ENCODE measurements around the gene GALNT8. TPM values are rescaled to one million over a fixed set of nuclear protein-coding genes. Genes with fewer than 3 reads are reported as not detected.

GALNT8 gene
- total and polyA plus RNA-seq, 9 of the 15 experiments (the other 6 are each of a cell fraction or from before 2014, with no cell fraction given) = 0.11 to 0.23 (median 0.21) TPM; not detected in 6

DNA sequence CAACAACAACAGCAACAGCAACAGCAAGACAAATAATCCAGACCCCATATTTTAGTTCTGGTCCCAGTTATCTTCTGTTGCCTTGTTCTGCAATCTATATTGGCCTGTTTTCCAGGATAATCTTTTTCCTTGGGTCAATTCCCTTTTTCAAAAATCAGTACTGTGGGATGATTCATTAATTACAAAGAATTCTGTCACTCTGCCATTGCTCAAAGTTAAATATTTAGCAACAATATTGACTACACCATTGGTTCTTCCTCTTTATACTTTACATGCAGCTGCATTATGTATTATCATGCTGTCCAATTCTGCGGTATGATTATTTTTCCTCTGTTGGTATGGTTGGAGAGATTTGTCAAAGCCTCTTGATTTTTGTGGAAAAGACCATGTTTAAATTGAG lies 10.1 kb upstream of the GALNT8 start (continued):
- TF ChIP-seq SUPT5H (IDR thresholded peaks at IDR 0.05) (no peak), ZNF668 (CRISPR knock-in tag; IDR thresholded peaks at IDR 0.05) (no peak), PHF21A (IDR thresholded peaks at IDR 0.05; ENCODE audit: borderline replicate concordance, low read depth) (no peak), CSDE1 (IDR thresholded peaks at IDR 0.05) (no peak)
- TF ChIP-seq, protein P1, sequence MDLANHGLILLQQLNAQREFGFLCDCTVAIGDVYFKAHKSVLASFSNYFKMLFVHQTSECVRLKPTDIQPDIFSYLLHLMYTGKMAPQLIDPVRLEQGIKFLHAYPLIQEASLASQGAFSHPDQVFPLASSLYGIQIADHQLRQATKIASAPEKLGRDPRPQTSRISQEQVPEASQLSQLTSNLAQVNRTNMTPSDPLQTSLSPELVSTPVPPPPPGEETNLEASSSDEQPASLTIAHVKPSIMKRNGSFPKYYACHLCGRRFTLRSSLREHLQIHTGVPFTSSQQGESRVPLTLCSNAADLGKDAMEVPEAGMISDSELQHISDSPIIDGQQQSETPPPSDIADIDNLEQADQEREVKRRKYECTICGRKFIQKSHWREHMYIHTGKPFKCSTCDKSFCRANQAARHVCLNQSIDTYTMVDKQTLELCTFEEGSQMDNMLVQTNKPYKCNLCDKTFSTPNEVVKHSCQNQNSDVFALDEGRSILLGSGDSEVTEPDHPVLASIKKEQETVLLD (IDR thresholded peaks at IDR 0.05) = no peak

DNA sequence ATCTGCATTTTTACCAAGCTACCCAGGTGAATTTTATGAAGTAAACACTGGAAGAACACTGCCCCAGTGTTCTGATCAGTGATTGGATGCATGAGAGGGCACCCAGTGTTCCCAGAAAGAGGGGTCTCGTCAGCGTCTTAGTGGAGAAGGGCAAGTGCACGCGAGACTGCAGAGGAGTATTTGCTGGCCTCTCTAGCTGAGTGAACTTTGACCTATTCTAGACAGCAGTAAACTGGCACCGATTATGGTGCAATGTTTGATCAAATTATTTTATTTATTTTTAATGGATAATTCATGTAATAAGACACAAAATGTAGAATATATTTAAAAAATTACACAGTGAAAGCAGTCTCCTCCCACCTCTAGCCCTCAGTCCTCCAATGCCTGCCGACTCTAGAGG lies 5.3 kb upstream of the GALNT8 start:
- Histone ChIP-seq H3K9me1 (ENCODE audit: control insufficient read depth, insufficient read depth, low read length) (no peaks in the 10 kb centered on the region), H3K9me3 (replicated peaks; ENCODE audit: control insufficient read depth, insufficient read depth, low read depth, low read length) (no peaks in the 10 kb centered on the region), H2AFZ (ENCODE audit: low read depth, low read length) (no peak overlapping the region), H3K9ac (ENCODE audit: insufficient read depth in 1 of 2, low read depth in 2 of 2, low read length in 2 of 2) (no peak overlapping the region), H3K79me2 (ENCODE audit: control insufficient read depth, insufficient read depth, low read length) (no peaks in the 10 kb centered on the region), H4K20me1 (replicated peaks; ENCODE audit: control insufficient read depth, insufficient read depth, low read length) (no peaks in the 10 kb centered on the region), H3K27ac (ENCODE audit: extremely low read depth, low read depth, low read length) (no peak overlapping the region), H3K36me3 (ENCODE audit: control insufficient read depth, insufficient read depth, low read length) (no peaks in the 10 kb centered on the region), H3K4me3 (no peak overlapping the region), H3K27me3 (ENCODE audit: control insufficient read depth in 2 of 2, insufficient read depth in 2 of 2, low read length in 2 of 2) (peaks cover 0 to 18% of the 10 kb centered on the region in 2 experiments; a peak in 4 of 5 replicates), H3K4me1 (replicated peaks in 1 of 2; ENCODE audit: control insufficient read depth in 2 of 2, insufficient read depth in 2 of 2, low read length in 2 of 2) (no peaks in the 10 kb centered on the region), H3K4me2 (ENCODE audit: insufficient read depth, low read length) (no peak overlapping the region)
- in situ Hi-C loops (cut with MboI) (no loop called here), intact Hi-C loops (cut with micrococcal nuclease) (no loop called here)
- FAIRE-seq (no peak), ATAC-seq (no peak), DNase-seq (ENCODE audit: extremely low read depth in 1 of 4, low spot score in 3 of 4) (no peak)
- BruUV-seq (replicated peaks) = no TSS peak
- ChIA-PET CTCF (ENCODE audit: low intra/inter-chr PET ratio) (no interaction called here), POLR2A (no interaction called here)
- WGBS (ENCODE audit: insufficient coverage, low coverage, missing lambda C conversion rate) = 6% methylated on average over 6 of the region's 6 CpGs
- TF ChIP-seq RB1 (IDR thresholded peaks at IDR 0.05; ENCODE audit: low read depth) (no peak), ZNF551 (CRISPR knock-in tag; IDR thresholded peaks at IDR 0.05) (no peak), ZNF133 (CRISPR knock-in tag; IDR thresholded peaks at IDR 0.05) (no peak), FOXP1 (CRISPR knock-in tag; IDR thresholded peaks at IDR 0.05) (no peak), NR4A1 (CRISPR knock-in tag; IDR thresholded peaks at IDR 0.05) (no peak), NR4A1 (tag; IDR thresholded peaks at IDR 0.05) (no peak), PHF20 (IDR thresholded peaks at IDR 0.05; ENCODE audit: partially characterized antibody) (no peak), ZNF668 (CRISPR knock-in tag; IDR thresholded peaks at IDR 0.05) (no peak), ZNF174 (CRISPR knock-in tag; IDR thresholded peaks at IDR 0.05) (no peak), PML (IDR thresholded peaks at IDR 0.05; ENCODE audit: low read length) (no peak), ZNF384 (IDR thresholded peaks at IDR 0.05; ENCODE audit: low read depth, low read length) (no peak), HNRNPK (IDR thresholded peaks at IDR 0.05; ENCODE audit: low read depth, low read length, poor library complexity, severe bottlenecking) (no peak)
- TF ChIP-seq, protein P2, sequence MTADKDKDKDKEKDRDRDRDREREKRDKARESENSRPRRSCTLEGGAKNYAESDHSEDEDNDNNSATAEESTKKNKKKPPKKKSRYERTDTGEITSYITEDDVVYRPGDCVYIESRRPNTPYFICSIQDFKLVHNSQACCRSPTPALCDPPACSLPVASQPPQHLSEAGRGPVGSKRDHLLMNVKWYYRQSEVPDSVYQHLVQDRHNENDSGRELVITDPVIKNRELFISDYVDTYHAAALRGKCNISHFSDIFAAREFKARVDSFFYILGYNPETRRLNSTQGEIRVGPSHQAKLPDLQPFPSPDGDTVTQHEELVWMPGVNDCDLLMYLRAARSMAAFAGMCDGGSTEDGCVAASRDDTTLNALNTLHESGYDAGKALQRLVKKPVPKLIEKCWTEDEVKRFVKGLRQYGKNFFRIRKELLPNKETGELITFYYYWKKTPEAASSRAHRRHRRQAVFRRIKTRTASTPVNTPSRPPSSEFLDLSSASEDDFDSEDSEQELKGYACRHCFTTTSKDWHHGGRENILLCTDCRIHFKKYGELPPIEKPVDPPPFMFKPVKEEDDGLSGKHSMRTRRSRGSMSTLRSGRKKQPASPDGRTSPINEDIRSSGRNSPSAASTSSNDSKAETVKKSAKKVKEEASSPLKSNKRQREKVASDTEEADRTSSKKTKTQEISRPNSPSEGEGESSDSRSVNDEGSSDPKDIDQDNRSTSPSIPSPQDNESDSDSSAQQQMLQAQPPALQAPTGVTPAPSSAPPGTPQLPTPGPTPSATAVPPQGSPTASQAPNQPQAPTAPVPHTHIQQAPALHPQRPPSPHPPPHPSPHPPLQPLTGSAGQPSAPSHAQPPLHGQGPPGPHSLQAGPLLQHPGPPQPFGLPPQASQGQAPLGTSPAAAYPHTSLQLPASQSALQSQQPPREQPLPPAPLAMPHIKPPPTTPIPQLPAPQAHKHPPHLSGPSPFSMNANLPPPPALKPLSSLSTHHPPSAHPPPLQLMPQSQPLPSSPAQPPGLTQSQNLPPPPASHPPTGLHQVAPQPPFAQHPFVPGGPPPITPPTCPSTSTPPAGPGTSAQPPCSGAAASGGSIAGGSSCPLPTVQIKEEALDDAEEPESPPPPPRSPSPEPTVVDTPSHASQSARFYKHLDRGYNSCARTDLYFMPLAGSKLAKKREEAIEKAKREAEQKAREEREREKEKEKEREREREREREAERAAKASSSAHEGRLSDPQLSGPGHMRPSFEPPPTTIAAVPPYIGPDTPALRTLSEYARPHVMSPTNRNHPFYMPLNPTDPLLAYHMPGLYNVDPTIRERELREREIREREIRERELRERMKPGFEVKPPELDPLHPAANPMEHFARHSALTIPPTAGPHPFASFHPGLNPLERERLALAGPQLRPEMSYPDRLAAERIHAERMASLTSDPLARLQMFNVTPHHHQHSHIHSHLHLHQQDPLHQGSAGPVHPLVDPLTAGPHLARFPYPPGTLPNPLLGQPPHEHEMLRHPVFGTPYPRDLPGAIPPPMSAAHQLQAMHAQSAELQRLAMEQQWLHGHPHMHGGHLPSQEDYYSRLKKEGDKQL (CRISPR knock-in tag; IDR thresholded peaks at IDR 0.05; ENCODE audit: borderline replicate concordance) = no peak
- TF ChIP-seq, protein P3, sequence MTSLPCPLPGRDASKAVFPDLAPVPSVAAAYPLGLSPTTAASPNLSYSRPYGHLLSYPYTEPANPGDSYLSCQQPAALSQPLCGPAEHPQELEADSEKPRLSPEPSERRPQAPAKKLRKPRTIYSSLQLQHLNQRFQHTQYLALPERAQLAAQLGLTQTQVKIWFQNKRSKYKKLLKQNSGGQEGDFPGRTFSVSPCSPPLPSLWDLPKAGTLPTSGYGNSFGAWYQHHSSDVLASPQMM (CRISPR knock-in tag; IDR thresholded peaks at IDR 0.05) = no peak

All from K562 (cell line).